ENCODE measurements around the gene CCT7. TPM values are rescaled to one million over a fixed set of nuclear protein-coding genes. Genes with fewer than 3 reads are reported as not detected.

Gene CCT7
- total and polyA plus RNA-seq, 10 of the 15 experiments (the other 5 are each of a cell fraction or from before 2014, with no cell fraction given) = 206 to 598 (median 486) TPM

DNA sequence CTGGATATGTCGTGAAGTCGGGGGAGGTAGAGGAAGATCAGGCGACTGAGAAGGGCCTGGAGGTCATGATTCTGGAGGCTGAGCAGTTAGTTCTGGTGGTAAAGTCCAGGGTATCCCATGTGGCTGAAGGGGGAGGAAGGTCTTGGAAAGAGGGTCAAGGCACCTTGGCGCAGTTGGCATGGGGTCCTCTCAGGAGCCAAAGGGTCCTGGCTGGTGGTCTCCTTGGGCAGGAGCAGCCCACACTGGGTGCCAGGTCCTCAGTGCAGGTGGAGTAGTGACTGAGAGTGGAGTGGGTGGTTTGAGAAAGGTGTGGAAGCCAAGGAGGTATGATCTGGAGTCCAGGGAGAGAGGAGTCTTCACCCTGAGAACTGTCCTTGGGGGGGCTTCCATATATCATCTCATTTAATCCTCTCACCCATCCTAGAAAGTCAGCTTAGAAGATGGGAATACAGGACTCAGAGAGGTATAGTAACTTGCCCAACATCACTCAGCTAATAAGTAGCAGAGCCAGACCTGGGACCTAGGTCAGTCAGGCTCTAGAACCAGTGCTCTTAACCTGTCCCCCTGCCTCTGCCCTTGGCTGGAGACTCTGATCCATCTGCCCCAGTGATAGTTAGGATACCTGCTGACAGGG lies 25.7 kb downstream of the CCT7 start:
- H3K4me3 ChIP-seq = no peak overlapping the region
- H4K20me1 ChIP-seq (ENCODE audit: control insufficient read depth, insufficient read depth) = no peaks in the 10 kb centered on the region
- no peaks in the 10 kb centered on the region for H3K4me1 ChIP-seq (ENCODE audit: control insufficient read depth, insufficient read depth, low read length)
- TF ChIP-seq, protein P1, sequence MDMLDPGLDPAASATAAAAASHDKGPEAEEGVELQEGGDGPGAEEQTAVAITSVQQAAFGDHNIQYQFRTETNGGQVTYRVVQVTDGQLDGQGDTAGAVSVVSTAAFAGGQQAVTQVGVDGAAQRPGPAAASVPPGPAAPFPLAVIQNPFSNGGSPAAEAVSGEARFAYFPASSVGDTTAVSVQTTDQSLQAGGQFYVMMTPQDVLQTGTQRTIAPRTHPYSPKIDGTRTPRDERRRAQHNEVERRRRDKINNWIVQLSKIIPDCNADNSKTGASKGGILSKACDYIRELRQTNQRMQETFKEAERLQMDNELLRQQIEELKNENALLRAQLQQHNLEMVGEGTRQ (IDR thresholded peaks at IDR 0.05; ENCODE audit: borderline replicate concordance, low read depth, low read length) = no peak
- TF ChIP-seq SMAD1 (IDR thresholded peaks at IDR 0.05; ENCODE audit: low read depth, partially characterized antibody) (no peak), IKZF2 (IDR thresholded peaks at IDR 0.05) (no peak), REST (IDR thresholded peaks at IDR 0.05; ENCODE audit: low read depth, low read length) (no peak), KDM1A (IDR thresholded peaks at IDR 0.05; ENCODE audit: borderline replicate concordance) (no peak)
- no peak overlapping the region for H3K9ac ChIP-seq (ENCODE audit: control insufficient read depth, insufficient read depth, low read length)
- CTCF ChIA-PET = no interaction called here
- no peak for DNase-seq (ENCODE audit: low read depth, low spot score)
- H3K79me2 ChIP-seq (ENCODE audit: control insufficient read depth, insufficient read depth, low read length) = no peaks in the 10 kb centered on the region
- peaks cover 10 to 21% of the 10 kb centered on the region in 2 experiments; a peak in 3 of 4 replicates for H3K36me3 ChIP-seq (ENCODE audit: control insufficient read depth in 2 of 2, insufficient read depth in 2 of 2, low read length in 1 of 2)
- no peak overlapping the region for H2AFZ ChIP-seq (ENCODE audit: control insufficient read depth, low read depth, low read length)
- H3K4me2 ChIP-seq (ENCODE audit: control insufficient read depth, insufficient read depth) = no peak overlapping the region
- no peak for FAIRE-seq
- WGBS (ENCODE audit: insufficient coverage, insufficient replicate concordance, low lambda C conversion rate, missing lambda C conversion rate) = 91% methylated on average over 4 of the region's 4 CpGs
- in situ Hi-C loops (cut with MboI) = no loop called here
- H3K9me3 ChIP-seq (replicated peaks; ENCODE audit: control insufficient read depth, insufficient read depth, low read length) = no peaks in the 10 kb centered on the region
- SMC1A ChIA-PET (ENCODE audit: uncharacterized antibody, unreplicated experiment) = no interaction called here
- RAD21 ChIA-PET (ENCODE audit: unreplicated experiment) = no interaction called here
- no peak for ATAC-seq
- intact Hi-C loops (cut with micrococcal nuclease; ENCODE audit: unreplicated experiment) = no loop called here
- POLR2A ChIA-PET = interaction anchor here (0.8 kb wide), 1 partner anchor 10 kb away, joined by 3 read pairs; no protein-coding TSS in a partner anchor
- H3K27me3 ChIP-seq (replicated peaks in 1 of 2; ENCODE audit: control insufficient read depth in 2 of 2, insufficient read depth in 2 of 2, low read length in 1 of 2) = no peaks in the 10 kb centered on the region
- no peak overlapping the region for H3K27ac ChIP-seq (ENCODE audit: control insufficient read depth, insufficient read depth)
- no TSS peak for BruUV-seq (replicated peaks)
